Mesenteric fat pad (tissue), 1 donor: ENCODE results near the gene NBPF4. TPM values are rescaled to one million over a fixed set of nuclear protein-coding genes. Genes with fewer than 3 reads are reported as not detected.
"Not testable (repeated sequence)": the region's sequence is repeated elsewhere in the genome, so short reads cannot be mapped to it uniquely, and the experiment has no call there.

ENCODE experiments used
- DNase-seq: peaks from one replicate; pipeline ENCODE4 v3.0.0-alpha.2; 2020; ENCODE audit warnings: low spot score
- long read RNA-seq: library from polyadenylated mRNA; unstranded; transcript quantifications from one replicate; pipeline ENCODE4 v2.0.0, GENCODE V29; 2020
- total RNA-seq: library from RNA; stranded (reverse); fragmentation: NEBNext Ultra II Directional; extraction: Animal tissue kit (Norgen Biotek cat#: 25700); gene quantifications from one replicate; pipeline ENCODE4 v1.2.1, GENCODE V29; 2021
- donor health status: DM: yes; HTN: yes; CAD: no.

Gene NBPF4, protein sequence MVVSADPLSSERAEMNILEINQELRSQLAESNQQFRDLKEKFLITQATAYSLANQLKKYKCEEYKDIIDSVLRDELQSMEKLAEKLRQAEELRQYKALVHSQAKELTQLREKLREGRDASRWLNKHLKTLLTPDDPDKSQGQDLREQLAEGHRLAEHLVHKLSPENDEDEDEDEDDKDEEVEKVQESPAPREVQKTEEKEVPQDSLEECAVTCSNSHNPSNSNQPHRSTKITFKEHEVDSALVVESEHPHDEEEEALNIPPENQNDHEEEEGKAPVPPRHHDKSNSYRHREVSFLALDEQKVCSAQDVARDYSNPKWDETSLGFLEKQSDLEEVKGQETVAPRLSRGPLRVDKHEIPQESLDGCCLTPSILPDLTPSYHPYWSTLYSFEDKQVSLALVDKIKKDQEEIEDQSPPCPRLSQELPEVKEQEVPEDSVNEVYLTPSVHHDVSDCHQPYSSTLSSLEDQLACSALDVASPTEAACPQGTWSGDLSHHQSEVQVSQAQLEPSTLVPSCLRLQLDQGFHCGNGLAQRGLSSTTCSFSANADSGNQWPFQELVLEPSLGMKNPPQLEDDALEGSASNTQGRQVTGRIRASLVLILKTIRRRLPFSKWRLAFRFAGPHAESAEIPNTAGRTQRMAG
- not detected for total RNA-seq
- long read RNA-seq = 0 reads

GRCh38 chr1:108243976-108244375 lies at the start of gene NBPF4:
Gene NBPF4 (minus strand): TSS chr1:108244076. CDS start chr1:108243761, 315 bp downstream.
- not testable (repeated sequence) for DNase-seq

GRCh38 chr1:108282528-108283257 lies 38.8 kb upstream of the NBPF4 start:
- DNase-seq = not testable (repeated sequence)

DNA sequence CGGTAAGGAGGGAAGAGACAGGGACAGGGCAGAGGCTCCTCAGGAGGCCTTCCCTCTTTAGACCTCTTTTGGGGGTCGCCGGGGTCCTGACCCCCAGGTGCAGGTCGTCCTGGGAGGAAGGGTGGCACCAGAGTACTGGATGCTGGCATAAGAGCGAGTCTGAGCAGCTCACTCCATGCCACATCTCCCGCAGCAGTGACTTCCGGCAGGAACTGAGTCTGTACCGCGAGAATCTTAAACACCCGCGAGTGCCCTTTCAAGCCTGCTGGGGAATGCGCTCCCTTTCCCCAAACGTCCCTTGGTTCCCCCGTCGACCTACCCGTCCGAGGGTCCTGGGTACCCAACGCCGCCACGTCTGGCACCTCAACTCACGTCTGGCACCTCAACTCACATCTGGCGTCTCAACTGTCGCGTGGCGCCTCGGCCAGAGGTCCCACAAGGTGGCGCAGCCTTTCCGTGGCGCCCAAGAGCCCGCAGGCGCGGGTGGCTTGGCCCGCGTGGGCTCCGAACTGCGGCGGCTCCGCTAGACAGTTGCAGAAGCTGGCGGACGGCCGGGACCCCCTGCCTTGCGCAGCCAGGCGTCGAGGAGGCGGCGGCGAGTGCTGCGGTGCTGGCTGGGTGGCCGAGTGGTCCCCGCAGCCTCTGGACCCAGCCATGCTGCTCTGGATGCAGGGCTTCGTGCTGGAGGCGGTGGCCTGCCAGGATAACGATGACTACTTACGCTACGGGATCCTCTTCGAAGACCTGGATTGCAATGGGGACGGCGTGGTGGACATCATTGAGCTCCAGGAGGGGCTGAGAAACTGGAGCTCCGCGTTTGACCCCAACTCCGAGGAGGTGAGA lies 28.8 kb upstream of the NBPF4 start:
- not testable (repeated sequence) for DNase-seq

- DNase-seq = not testable (repeated sequence)
Observed at GRCh38 chr1:108267097-108267496, 23.2 kb upstream of the NBPF4 start.

- not testable (repeated sequence) for DNase-seq
Observed at GRCh38 chr1:108261967-108262366, 18.1 kb upstream of the NBPF4 start.

- DNase-seq = not testable (repeated sequence)
Observed at GRCh38 chr1:108261519-108261918, 17.6 kb upstream of the NBPF4 start.

DNA sequence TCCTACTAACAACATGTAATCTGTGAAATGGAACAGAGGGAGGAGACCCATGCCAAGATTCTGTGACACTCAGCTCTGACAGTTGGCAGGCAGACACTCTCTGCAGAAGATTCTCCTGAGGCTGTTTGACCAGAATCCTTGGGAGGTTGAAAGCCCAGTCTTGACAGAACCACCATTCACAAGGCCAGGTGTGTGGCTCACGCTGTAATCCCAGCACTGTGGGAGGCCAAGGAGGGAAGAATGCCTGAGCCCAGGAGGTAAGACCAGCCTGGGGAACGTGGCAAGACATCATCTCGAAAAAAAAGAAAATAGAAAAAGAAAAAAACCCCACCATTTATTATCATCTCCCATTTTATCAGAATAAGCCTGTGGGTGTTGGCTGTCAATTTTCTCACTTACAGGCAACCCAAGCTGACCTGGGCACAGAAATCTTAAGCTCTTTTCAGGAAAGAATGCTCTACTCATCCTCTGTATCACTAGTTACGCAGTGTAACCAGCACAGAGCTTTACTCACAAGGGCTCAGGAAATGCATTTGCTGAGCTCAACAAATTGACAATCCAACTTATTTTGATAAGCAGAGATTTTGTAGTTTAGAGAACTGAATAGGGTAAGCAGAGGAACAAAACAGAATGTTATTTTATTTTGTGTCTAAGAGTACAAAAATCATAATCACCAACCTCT lies 16.8 kb upstream of the NBPF4 start:
- not testable (repeated sequence) for DNase-seq

GRCh38 chr1:108255426-108255825 lies 11.6 kb upstream of the NBPF4 start:
- DNase-seq = not testable (repeated sequence)

GRCh38 chr1:108239426-108239825 lies 4.5 kb downstream of the NBPF4 start:
- not testable (repeated sequence) for DNase-seq

DNA sequence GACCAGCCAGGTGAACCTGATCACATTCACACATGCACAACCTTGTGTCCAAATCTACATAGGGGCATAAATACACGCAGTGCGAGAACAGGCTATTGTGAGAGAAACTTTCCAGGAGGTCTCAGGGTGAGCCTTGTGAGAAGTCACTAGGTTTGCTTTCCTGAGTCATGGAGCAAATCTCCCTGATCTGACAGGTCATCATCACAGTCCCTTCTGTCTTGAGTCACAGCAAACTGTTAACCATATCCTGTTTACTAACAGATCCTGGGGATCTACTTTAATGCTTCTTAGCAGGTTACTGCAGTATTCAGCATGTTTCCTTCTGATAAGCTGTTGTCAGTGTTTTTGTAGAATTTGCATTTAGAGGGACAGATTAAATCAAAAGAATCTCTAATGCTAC lies 8.6 kb downstream of the NBPF4 start:
- not testable (repeated sequence) for DNase-seq

DNA sequence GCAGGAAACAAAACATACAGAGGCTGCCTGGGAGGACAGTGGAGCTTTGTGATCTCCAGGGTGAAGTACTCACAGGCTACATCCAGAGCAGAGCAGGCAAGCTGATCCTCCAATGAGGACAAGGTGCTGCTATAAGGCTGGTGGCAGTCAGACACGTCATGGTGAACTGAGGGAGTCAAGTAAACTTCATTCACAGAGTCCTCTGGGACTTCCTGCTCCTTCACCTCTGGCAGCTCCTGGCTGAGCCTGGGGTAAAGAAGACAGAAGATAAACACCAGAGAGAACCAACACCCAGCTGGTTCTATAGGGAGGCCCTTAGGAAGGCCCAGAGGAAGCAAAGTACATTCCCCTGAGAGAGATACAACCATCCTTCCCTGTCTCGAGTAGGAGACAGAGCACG lies 11.7 kb downstream of the NBPF4 start:
- DNase-seq = not testable (repeated sequence)

DNA sequence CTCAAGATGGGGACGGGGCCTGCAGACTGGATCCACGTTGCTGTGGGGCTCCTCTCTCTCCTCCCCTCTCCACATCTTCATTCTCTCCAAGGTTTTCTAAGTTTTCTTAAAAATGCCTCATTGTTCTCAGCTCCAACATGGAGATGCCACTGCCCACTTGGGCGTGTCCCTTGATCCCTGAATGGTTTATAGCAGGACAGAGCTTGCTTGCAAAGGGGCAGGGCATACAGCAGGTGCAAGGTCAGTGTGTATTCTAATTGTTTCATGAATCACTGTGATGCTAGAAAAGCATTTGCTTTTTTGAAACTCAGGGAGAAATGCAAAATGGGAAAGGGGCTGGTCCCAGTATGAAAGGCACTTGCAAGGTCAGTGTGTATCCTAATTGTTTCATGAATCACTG lies 13.9 kb downstream of the NBPF4 start:
- DNase-seq = not testable (repeated sequence)

DNA sequence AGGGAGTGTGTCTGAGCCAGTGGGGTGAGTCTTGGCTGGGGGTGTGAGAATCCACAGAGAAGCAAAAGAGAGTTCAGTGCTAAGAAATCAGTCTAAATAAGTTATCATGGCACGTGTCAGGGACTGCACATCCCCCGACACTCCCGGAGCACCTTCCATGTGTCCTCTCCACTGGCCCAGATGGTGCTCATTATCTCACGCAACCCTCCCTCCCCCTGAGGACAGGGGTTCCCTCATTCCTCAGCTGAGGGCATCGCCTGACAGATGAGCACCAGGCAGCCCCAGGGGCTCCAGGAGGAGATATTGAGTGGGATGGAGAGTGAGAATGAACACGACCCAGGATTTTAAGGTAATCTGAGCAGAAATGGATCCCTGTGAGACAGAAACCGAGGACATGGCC lies 16.1 kb downstream of the NBPF4 start:
- not testable (repeated sequence) for DNase-seq

GRCh38 chr1:108226855-108227254 lies 17.0 kb downstream of the NBPF4 start:
- not testable (repeated sequence) for DNase-seq

- not testable (repeated sequence) for DNase-seq
Observed at GRCh38 chr1:108223226-108223625, 20.6 kb downstream of the NBPF4 start.

GRCh38 chr1:108217515-108218174 lies 26.2 kb downstream of the NBPF4 start:
- not testable (repeated sequence) for DNase-seq

DNA sequence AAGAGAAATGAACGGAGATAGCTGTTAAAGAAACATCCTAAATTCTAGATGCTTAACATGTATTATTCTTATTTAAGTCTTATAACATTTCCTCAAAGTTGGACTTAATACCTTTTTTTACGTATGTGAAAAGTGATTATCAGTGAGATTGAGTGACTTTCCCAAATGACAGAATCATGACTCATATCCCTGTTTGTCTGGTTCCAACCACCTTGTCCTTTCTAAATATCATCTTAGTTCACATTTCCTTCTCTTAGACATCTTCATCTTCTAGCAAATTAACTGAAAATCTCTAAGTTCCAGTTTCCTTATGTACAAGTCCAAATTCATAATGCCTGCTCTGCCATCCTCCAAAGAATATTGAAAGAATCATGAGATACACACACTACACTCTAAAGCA lies 26.9 kb downstream of the NBPF4 start:
- DNase-seq = not testable (repeated sequence)

GRCh38 chr1:108216028-108216890 lies 27.6 kb downstream of the NBPF4 start:
- not testable (repeated sequence) for DNase-seq
